Activated B cell treated with CpG ODN at 0.5 μM for 24 hours (primary cell): ENCODE results near the gene CSGALNACT2. TPM values are rescaled to one million over a fixed set of nuclear protein-coding genes. Genes with fewer than 3 reads are reported as not detected.
A peak's percentile ranks its signal among the peaks of the same experiment; 100 is the strongest.

Source experiments
- ATAC-seq: fragments of 200-7000 bp; cut with Tn5 transposase; one replicate; pipeline ENCODE4 v1.10.0; 2021; ENCODE audit warnings: low read depth, mild to moderate bottlenecking, moderate library complexity
- CTCF ChIA-PET: fragments of 350-600 bp; sonication (Branson Sonifier 250); formaldehyde crosslinking; loops from one replicate; lab custom pipeline; 2021; ENCODE audit warnings: antibody characterized with exemption; lab: Charles Lee
- POLR2A ChIA-PET: fragments of 350-600 bp; sonication (Branson Sonifier 250); formaldehyde crosslinking; loops from one replicate; lab custom pipeline; 2021; ENCODE audit warnings: antibody characterized with exemption; lab: Charles Lee
- DNase-seq: peaks from one replicate; pipeline ENCODE4 v3.0.0; 2022
- H3K27ac Mint-ChIP-seq: one replicate; pipeline ENCODE4 v1.8.0; 2020; ENCODE audit warnings: mixed read lengths
- H3K27me3 Mint-ChIP-seq: one replicate; pipeline ENCODE4 v1.8.0; 2021; ENCODE audit warnings: mixed read lengths
- H3K36me3 Mint-ChIP-seq: one replicate; pipeline ENCODE4 v1.8.0; 2021; ENCODE audit warnings: low read depth, mixed read lengths
- H3K4me1 Mint-ChIP-seq: one replicate; pipeline ENCODE4 v1.8.0; 2021; ENCODE audit warnings: mixed read lengths
- H3K4me3 Mint-ChIP-seq: one replicate; pipeline ENCODE4 v1.8.0; 2020; ENCODE audit warnings: mild to moderate bottlenecking, mixed read lengths
- H3K9me3 Mint-ChIP-seq: one replicate; pipeline ENCODE4 v1.8.0; 2020; ENCODE audit warnings: mixed read lengths
- CTCF ChIP-seq: fragments of 200-600 bp; IDR thresholded peaks from one replicate; pipeline ENCODE4 v1.8.0; 2022; ENCODE audit warnings: antibody characterized with exemption, mild to moderate bottlenecking
- intact Hi-C: fragments of 100-400 bp; cut with micrococcal nuclease; formaldehyde crosslinking; loops from one replicate; pipeline ENCODE4 v1.15.1; 2024
- total RNA-seq: library from RNA; stranded (reverse); gene quantifications from 2 replicates; pipeline ENCODE4 v1.2.3, GENCODE V29; 2022

Gene CSGALNACT2
- total RNA-seq, 1 donor from 2014 or later: 17.4 TPM

GRCh38 chr10:43128331-43128730, 9.9 kb upstream of the CSGALNACT2 start:
- CTCF ChIA-PET: no interaction called here
- Mint-ChIP-seq H3K27ac (no peak overlapping the region), H3K4me1 (peaks cover 45% of the 10 kb centered on the region), H3K27me3 (no peaks in the 10 kb centered on the region), H3K9me3 (no peaks in the 10 kb centered on the region), H3K36me3 (no peaks in the 10 kb centered on the region), H3K4me3 (no peak overlapping the region)
- ATAC-seq: no peak
- POLR2A ChIA-PET: interaction anchor here (2.0 kb wide), 1 partner anchor 10 kb away, joined by 7 read pairs; the partner anchor contains the start of gene CSGALNACT2
- no peak for DNase-seq
- intact Hi-C loops: no loop called here
- TF ChIP-seq CTCF: no peak

- no peak for DNase-seq
- ChIA-PET CTCF (interaction anchor here (1.2 kb wide), 1 partner anchor 76 kb away, joined by 4 read pairs; no protein-coding TSS in a partner anchor), POLR2A (interaction anchor here (0.6 to 2.0 kb wide), 3 partner anchors 8 to 12 kb away, joined by 3 to 7 read pairs (median 4); partner anchors contain the start of gene CSGALNACT2)
- Mint-ChIP-seq H3K4me3 (no peak overlapping the region), H3K27ac (peak overlapping the region; percentile 6), H3K36me3 (no peaks in the 10 kb centered on the region), H3K9me3 (no peaks in the 10 kb centered on the region), H3K27me3 (no peaks in the 10 kb centered on the region), H3K4me1 (peaks cover 45% of the 10 kb centered on the region)
- intact Hi-C loops: no loop called here
- ATAC-seq: peak; percentile 73
- TF ChIP-seq CTCF: no peak
Observed at GRCh38 chr10:43128958-43129706, 9.1 kb upstream of the CSGALNACT2 start.

DNA sequence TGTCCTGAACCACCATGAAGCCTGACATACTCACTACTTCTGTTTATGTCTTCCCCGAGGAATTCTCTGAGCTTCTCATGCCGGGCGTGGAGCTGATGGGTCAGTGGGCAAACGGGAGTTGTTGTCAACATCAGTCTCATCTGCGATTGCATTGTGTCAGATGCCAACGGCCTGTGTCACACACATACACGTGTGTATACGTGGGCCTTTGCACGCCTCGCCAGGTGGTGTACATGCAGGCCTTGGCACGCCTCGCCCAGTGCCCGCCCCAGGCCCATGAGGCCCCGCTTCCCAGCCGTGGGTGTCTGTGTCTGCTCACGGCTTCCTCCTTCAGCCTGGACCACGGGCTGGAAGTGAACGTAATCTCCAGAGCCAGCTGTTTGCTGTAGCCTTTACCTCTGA, 7.5 kb upstream of the CSGALNACT2 start:
- Mint-ChIP-seq H3K27ac (no peak overlapping the region), H3K9me3 (no peaks in the 10 kb centered on the region), H3K4me3 (no peak overlapping the region), H3K36me3 (no peaks in the 10 kb centered on the region), H3K4me1 (peaks cover 42% of the 10 kb centered on the region), H3K27me3 (no peaks in the 10 kb centered on the region)
- POLR2A ChIA-PET: no interaction called here
- DNase-seq (no peak), ATAC-seq (no peak)
- TF ChIP-seq CTCF: no peak
- CTCF ChIA-PET: interaction anchor here (1.2 kb wide), 1 partner anchor 74 kb away, joined by 4 read pairs; no protein-coding TSS in a partner anchor
- intact Hi-C loops: loop anchor here (10.0 kb wide), 1 partner anchor 154 kb away; no protein-coding TSS in a partner anchor

- H3K27me3 Mint-ChIP-seq: no peaks in the 10 kb centered on the region
- ChIA-PET CTCF (no interaction called here), POLR2A (no interaction called here)
- peaks cover 42% of the 10 kb centered on the region for H3K4me1 Mint-ChIP-seq
- no peak for TF ChIP-seq CTCF
- H3K4me3 Mint-ChIP-seq: no peak overlapping the region
- intact Hi-C loops: loop anchor here (10.0 kb wide), 1 partner anchor 154 kb away; no protein-coding TSS in a partner anchor
- no peak overlapping the region for H3K27ac Mint-ChIP-seq
- no peak for DNase-seq
- H3K36me3 Mint-ChIP-seq: no peaks in the 10 kb centered on the region
- no peak for ATAC-seq
- H3K9me3 Mint-ChIP-seq: no peaks in the 10 kb centered on the region
Observed at GRCh38 chr10:43131256-43131655, 7.0 kb upstream of the CSGALNACT2 start.

- no peaks in the 10 kb centered on the region for H3K9me3 Mint-ChIP-seq
- H3K4me3 Mint-ChIP-seq: no peak overlapping the region
- ChIA-PET POLR2A (no interaction called here), CTCF (interaction anchor here (1.0 kb wide), 1 partner anchor 25 kb away, joined by 3 read pairs; no protein-coding TSS in a partner anchor)
- DNase-seq (no peak), ATAC-seq (no peak)
- H3K4me1 Mint-ChIP-seq: peaks cover 38% of the 10 kb centered on the region
- intact Hi-C loops: loop anchor here (10.0 kb wide), 1 partner anchor 153 kb away; no protein-coding TSS in a partner anchor
- no peaks in the 10 kb centered on the region for H3K36me3 Mint-ChIP-seq
- no peak for TF ChIP-seq CTCF
- H3K27ac Mint-ChIP-seq: no peak overlapping the region
- H3K27me3 Mint-ChIP-seq: no peaks in the 10 kb centered on the region
Observed at GRCh38 chr10:43131906-43132305, 6.3 kb upstream of the CSGALNACT2 start.
